SK-N-SH (cell line): ENCODE measurements around the gene CHRM4. TPM values are rescaled to one million over a fixed set of nuclear protein-coding genes. Genes with fewer than 3 reads are reported as not detected.

Experiments
- CTCF ChIA-PET: fragments of 300-600, 350-600 bp; formaldehyde crosslinking; extraction: SDS; loops from one replicate; lab custom pipeline; 2021; lab: Yijun Ruan, JAX
- POLR2A ChIA-PET: fragments of 350-600 bp; sonication (Branson Sonifier 250); formaldehyde crosslinking; extraction: SDS; loops from one replicate; lab custom pipeline; 2020; ENCODE audit warnings: antibody characterized with exemption, inconsistent platforms; lab: Yijun Ruan, JAX
- DNase-seq: peaks from one replicate; pipeline ENCODE4 v3.0.0; 2012
- H2AFZ ChIP-seq: fragments of 200-600 bp; sonication (generic); 2 replicates; pipeline ENCODE4 v1.8.1; 2016; ENCODE audit warnings: antibody characterized with exemption, mild to moderate bottlenecking, low read depth
- H3F3A ChIP-seq: fragments of 200-600 bp; sonication (generic); replicated peaks from 2 replicates; pipeline ENCODE3; 2016; ENCODE audit warnings: antibody characterized with exemption, mild to moderate bottlenecking; ENCODE audit not compliant: insufficient read depth
- H3K27ac ChIP-seq, 2 experiments: fragments of 200-500 bp in 1 of 2; fragments of 200-600 bp in 1 of 2; sonication (Bioruptor generic) in 1 of 2; sonication (generic), shearing (Covaris generic) in 1 of 2; 2 replicates each; pipeline versions ENCODE4 v1.5.1 to v1.6.1; 2014 to 2016; ENCODE audit warnings: low read depth in 2 of 2, inconsistent platforms in 1 of 2, low read length in 1 of 2, mild to moderate bottlenecking in 1 of 2, mixed read lengths in 1 of 2
- H3K27me3 ChIP-seq: fragments of 200-600 bp; sonication (generic), shearing (Covaris generic); 2 replicates; pipeline ENCODE4 v1.6.1; 2016; ENCODE audit warnings: mixed run types; ENCODE audit not compliant: insufficient read depth
- H3K36me3 ChIP-seq, 2 experiments: fragments of 200-500 bp in 1 of 2; fragments of 200-600 bp in 1 of 2; sonication (Bioruptor generic) in 1 of 2; sonication (generic) in 1 of 2; replicated peaks in 1 of 2; 2 replicates each; pipeline versions ENCODE3 to v1.5.1; 2014 to 2016; ENCODE audit warnings: low read length in 1 of 2, mild to moderate bottlenecking in 1 of 2; ENCODE audit not compliant: insufficient read depth in 2 of 2, control insufficient read depth in 1 of 2
- H3K4me1 ChIP-seq, 2 experiments: fragments of 200-500 bp in 1 of 2; fragments of 200-600 bp in 1 of 2; sonication (Bioruptor generic) in 1 of 2; sonication (generic), shearing (Covaris generic) in 1 of 2; 2 replicates each; pipeline versions ENCODE4 v1.5.1 to v1.6.1; 2014 to 2016; ENCODE audit warnings: low read depth in 1 of 2, low read length in 1 of 2, mixed run types in 1 of 2; ENCODE audit not compliant: insufficient read depth in 2 of 2, control insufficient read depth in 1 of 2
- H3K4me2 ChIP-seq: fragments of 200-600 bp; sonication (generic), shearing (Covaris generic); 2 replicates; pipeline ENCODE4 v1.6.1; 2017; ENCODE audit warnings: mixed run types
- H3K4me3 ChIP-seq, 2 experiments: fragments of 200-500 bp in 1 of 2; fragments of 200-600 bp in 1 of 2; sonication (Bioruptor generic) in 1 of 2; sonication (generic), shearing (Covaris generic) in 1 of 2; 2 replicates each; pipeline versions ENCODE4 v1.5.1 to v1.8.1; 2014 to 2016; ENCODE audit warnings: low read depth in 2 of 2, inconsistent platforms in 1 of 2, low read length in 1 of 2, mild to moderate bottlenecking in 1 of 2, mixed read lengths in 1 of 2, moderate library complexity in 1 of 2
- H3K79me2 ChIP-seq: fragments of 200-600 bp; sonication (generic); 2 replicates; pipeline ENCODE4 v1.8.1; 2017; ENCODE audit warnings: mild to moderate bottlenecking; ENCODE audit not compliant: insufficient read depth
- H3K9ac ChIP-seq: fragments of 200-600 bp; sonication (generic); 2 replicates; pipeline ENCODE4 v1.6.1; 2017; ENCODE audit warnings: mixed run types
- H3K9me2 ChIP-seq: fragments of 200-600 bp; sonication (generic); 2 replicates; pipeline ENCODE4 v1.6.1; 2017; ENCODE audit warnings: mixed run types
- H3K9me3 ChIP-seq: fragments of 200-600 bp; sonication (generic); 2 replicates; pipeline ENCODE4 v1.6.1; 2017; ENCODE audit warnings: mixed run types, mild to moderate bottlenecking, moderate library complexity
- H4K20me1 ChIP-seq: fragments of 200-600 bp; sonication (generic); 2 replicates; pipeline ENCODE4 v1.6.1; 2017; ENCODE audit warnings: mild to moderate bottlenecking, mixed run types; ENCODE audit not compliant: insufficient read depth
- CHD2 ChIP-seq: fragments of 150-350 bp; IDR thresholded peaks from 2 replicates; pipeline ENCODE4 v1.6.1; 2018; ENCODE audit warnings: low read length; ENCODE audit not compliant: partially characterized antibody
- EZH2phosphoT487 ChIP-seq: fragments of 200-600 bp; sonication (generic); IDR thresholded peaks from 2 replicates; pipeline ENCODE4 v1.6.1; 2017; ENCODE audit warnings: low read depth, mixed run types, mild to moderate bottlenecking, antibody characterized with exemption, moderate library complexity, borderline replicate concordance
- FOSL2 ChIP-seq: IDR thresholded peaks from 2 replicates; pipeline ENCODE4 v1.4.0; 2012; ENCODE audit warnings: low read depth, mild to moderate bottlenecking, moderate library complexity, borderline replicate concordance
- JUND ChIP-seq: IDR thresholded peaks from 2 replicates; pipeline ENCODE4 v1.4.0; 2012
- MXI1 ChIP-seq: IDR thresholded peaks from 2 replicates; pipeline ENCODE4 v1.6.1; 2012; ENCODE audit warnings: mild to moderate bottlenecking, low read depth, low read length, improper control_type of control experiment
- POLR2AphosphoS5 ChIP-seq: IDR thresholded peaks from 2 replicates; pipeline ENCODE4 v1.6.1; 2012; ENCODE audit warnings: low read depth, low read length
- RXRA ChIP-seq: IDR thresholded peaks from 2 replicates; pipeline ENCODE4 v1.4.0; 2012; ENCODE audit warnings: low read depth, mild to moderate bottlenecking, borderline replicate concordance
- TCF12 ChIP-seq: IDR thresholded peaks from 2 replicates; pipeline ENCODE4 v1.4.0; 2012
- YY1 ChIP-seq: IDR thresholded peaks from 2 replicates; pipeline ENCODE4 v1.4.0; 2012; ENCODE audit warnings: low read depth, mild to moderate bottlenecking
- ZBTB33 ChIP-seq: IDR thresholded peaks from 2 replicates; pipeline ENCODE4 v1.4.0; 2012; ENCODE audit warnings: low read depth, borderline replicate concordance
- WGBS: methylation state at CpG from one replicate; pipeline ENCODE4 v1.1.6; 2017; ENCODE audit warnings: low lambda C conversion rate; 5-methylcytosine and 5-hydroxymethylcytosine counted together
- polyA plus RNA-seq, 3 experiments: library from polyadenylated mRNA; depleted of rRNA; stranded (reverse); fragments of >200 nt; gene quantifications; 2 replicates each; pipeline ENCODE4 v1.2.3, GENCODE V29; 2012
- TF ChIP-seq, protein P1 (sequence below): fragments of 150-350 bp; IDR thresholded peaks from 2 replicates; pipeline ENCODE4 v1.6.1; 2017; ENCODE audit warnings: antibody characterized with exemption, low read length, low read depth, borderline replicate concordance
- TF ChIP-seq, protein P2 (sequence below): fragments of 200-600 bp; sonication (generic); IDR thresholded peaks from 2 replicates; pipeline ENCODE4 v1.6.1; 2017; ENCODE audit warnings: antibody characterized with exemption, mild to moderate bottlenecking, moderate library complexity
- TF ChIP-seq, protein P3 (sequence below): IDR thresholded peaks from 2 replicates; pipeline ENCODE4; 2012

Gene CHRM4
- polyA plus RNA-seq, 1 of the 3 experiments (the other 2 are of a cell fraction): 0.26 TPM

- peak within 1 kb of the TSS; percentile 98 for H3K4me2 ChIP-seq
- WGBS: 5% methylated on average over 7 of the region's 96 CpGs
- no peaks in the 10 kb centered on the region for H3K9me3 ChIP-seq
- H2AFZ ChIP-seq: peak within 1 kb of the TSS; percentile 56; the same call in 1 of the 2 replicates
- H3K36me3 ChIP-seq: peaks cover 0 to 16% of the 10 kb centered on the region in 2 experiments
- no peaks in the 10 kb centered on the region for H3K27me3 ChIP-seq
- no peaks in the 10 kb centered on the region; the same call in 1 of the 2 replicates for H3K79me2 ChIP-seq
- CTCF ChIA-PET: interaction anchor here (1.2 to 5.3 kb wide), 3 partner anchors 9 to 142 kb away, joined by 3 to 37 read pairs (median 5); partner anchors contain the start of gene CHRM4
- POLR2A ChIA-PET: interaction anchor here (1.2 to 1.4 kb wide), 2 partner anchors 11 to 138 kb away, joined by 3 to 7 read pairs; partner anchors contain the start of gene CHRM4
- H3K9ac ChIP-seq: peak within 1 kb of the TSS; percentile 84
- peak within 1 kb of the TSS; percentile 61 to 88 for H3K27ac ChIP-seq
- peaks cover 3% of the 10 kb centered on the region for H3F3A ChIP-seq
- TF ChIP-seq, protein P1, sequence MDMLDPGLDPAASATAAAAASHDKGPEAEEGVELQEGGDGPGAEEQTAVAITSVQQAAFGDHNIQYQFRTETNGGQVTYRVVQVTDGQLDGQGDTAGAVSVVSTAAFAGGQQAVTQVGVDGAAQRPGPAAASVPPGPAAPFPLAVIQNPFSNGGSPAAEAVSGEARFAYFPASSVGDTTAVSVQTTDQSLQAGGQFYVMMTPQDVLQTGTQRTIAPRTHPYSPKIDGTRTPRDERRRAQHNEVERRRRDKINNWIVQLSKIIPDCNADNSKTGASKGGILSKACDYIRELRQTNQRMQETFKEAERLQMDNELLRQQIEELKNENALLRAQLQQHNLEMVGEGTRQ: no peak
- TF ChIP-seq EZH2phosphoT487: no peak
- H4K20me1 ChIP-seq: no peaks in the 10 kb centered on the region
- H3K4me3 ChIP-seq: peak within 1 kb of the TSS; percentile 71 to 88
- H3K4me1 ChIP-seq: peaks cover 10 to 23% of the 10 kb centered on the region in 2 experiments; a peak in 2 of 4 replicates
- H3K9me2 ChIP-seq: no peaks in the 10 kb centered on the region
- peak; percentile 96 for DNase-seq
Measured at GRCh38 chr11:46381048-46381818, 10.3 kb downstream of the CHRM4 start, which contains the start of gene MDK. MDK (plus strand) TSS chr11:46381669; CDS start chr11:46382058, 389 bp downstream.

- H3F3A ChIP-seq: peaks cover 3% of the 10 kb centered on the region
- H4K20me1 ChIP-seq: no peaks in the 10 kb centered on the region
- peaks cover 10 to 23% of the 10 kb centered on the region in 2 experiments; a peak in 2 of 4 replicates for H3K4me1 ChIP-seq
- H3K4me2 ChIP-seq: peak overlapping the region; percentile 98
- 3% methylated on average over 18 of the region's 45 CpGs for WGBS
- H3K36me3 ChIP-seq: peaks cover 0 to 23% of the 10 kb centered on the region in 2 experiments
- no peaks in the 10 kb centered on the region for H3K9me2 ChIP-seq
- H2AFZ ChIP-seq: 0 out of 2 replicates have a peak overlapping the region, but pooled peaks have one; percentile 11
- H3K4me3 ChIP-seq: peak overlapping the region; percentile 60 to 63
- no peaks in the 10 kb centered on the region; the same call in 1 of the 2 replicates for H3K79me2 ChIP-seq
- no peaks in the 10 kb centered on the region for H3K27me3 ChIP-seq
- peak overlapping the region; percentile 77 for H3K9ac ChIP-seq
- H3K9me3 ChIP-seq: no peaks in the 10 kb centered on the region
- CTCF ChIA-PET: interaction anchor here (1.5 to 5.3 kb wide), 3 partner anchors 10 to 141 kb away, joined by 3 to 47 read pairs (median 37); partner anchors contain the start of gene CHRM4
- peak overlapping the region; percentile 61 to 88 for H3K27ac ChIP-seq
- DNase-seq: peak; percentile 87
- POLR2A ChIA-PET: interaction anchor here (0.6 to 1.4 kb wide), 3 partner anchors 12 to 180 kb away, joined by 3 to 7 read pairs (median 3); partner anchors contain the start of gene CHRM4
- TF ChIP-seq YY1 (peak; percentile 52; the same call in 1 of the 2 replicates), ZBTB33 (0 out of 2 replicates have a peak, but pooled peaks have one; percentile 11), TCF12 (peak; percentile 78), CHD2 (peak; percentile 46), POLR2AphosphoS5 (no peak), JUND (no peak), FOSL2 (0 out of 2 replicates have a peak, but pooled peaks have one; percentile 7), RXRA (peak; percentile 31; the same call in 1 of the 2 replicates), MXI1 (no peak; the same call in none of the 2 replicates)
- TF ChIP-seq, protein P2, sequence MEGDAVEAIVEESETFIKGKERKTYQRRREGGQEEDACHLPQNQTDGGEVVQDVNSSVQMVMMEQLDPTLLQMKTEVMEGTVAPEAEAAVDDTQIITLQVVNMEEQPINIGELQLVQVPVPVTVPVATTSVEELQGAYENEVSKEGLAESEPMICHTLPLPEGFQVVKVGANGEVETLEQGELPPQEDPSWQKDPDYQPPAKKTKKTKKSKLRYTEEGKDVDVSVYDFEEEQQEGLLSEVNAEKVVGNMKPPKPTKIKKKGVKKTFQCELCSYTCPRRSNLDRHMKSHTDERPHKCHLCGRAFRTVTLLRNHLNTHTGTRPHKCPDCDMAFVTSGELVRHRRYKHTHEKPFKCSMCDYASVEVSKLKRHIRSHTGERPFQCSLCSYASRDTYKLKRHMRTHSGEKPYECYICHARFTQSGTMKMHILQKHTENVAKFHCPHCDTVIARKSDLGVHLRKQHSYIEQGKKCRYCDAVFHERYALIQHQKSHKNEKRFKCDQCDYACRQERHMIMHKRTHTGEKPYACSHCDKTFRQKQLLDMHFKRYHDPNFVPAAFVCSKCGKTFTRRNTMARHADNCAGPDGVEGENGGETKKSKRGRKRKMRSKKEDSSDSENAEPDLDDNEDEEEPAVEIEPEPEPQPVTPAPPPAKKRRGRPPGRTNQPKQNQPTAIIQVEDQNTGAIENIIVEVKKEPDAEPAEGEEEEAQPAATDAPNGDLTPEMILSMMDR: no peak
- TF ChIP-seq, protein P3, sequence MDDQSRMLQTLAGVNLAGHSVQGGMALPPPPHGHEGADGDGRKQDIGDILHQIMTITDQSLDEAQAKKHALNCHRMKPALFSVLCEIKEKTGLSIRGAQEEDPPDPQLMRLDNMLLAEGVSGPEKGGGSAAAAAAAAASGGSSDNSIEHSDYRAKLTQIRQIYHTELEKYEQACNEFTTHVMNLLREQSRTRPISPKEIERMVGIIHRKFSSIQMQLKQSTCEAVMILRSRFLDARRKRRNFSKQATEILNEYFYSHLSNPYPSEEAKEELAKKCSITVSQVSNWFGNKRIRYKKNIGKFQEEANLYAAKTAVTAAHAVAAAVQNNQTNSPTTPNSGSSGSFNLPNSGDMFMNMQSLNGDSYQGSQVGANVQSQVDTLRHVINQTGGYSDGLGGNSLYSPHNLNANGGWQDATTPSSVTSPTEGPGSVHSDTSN: peak; percentile 70
Measured at GRCh38 chr11:46380340-46381047, 11.1 kb downstream of the CHRM4 start.
